HG02763 (cell line): ENCODE measurements around the gene OR2T5.
"Not testable (repeated sequence)": the region's sequence is repeated elsewhere in the genome, so short reads cannot be mapped to it uniquely, and the experiment has no call there.

Experiments
- ATAC-seq: cut with Tn5 transposase; IDR thresholded peaks from one replicate; pipeline ENCODE4 v1.9.1; 2021; ENCODE audit warnings: mild to moderate bottlenecking, moderate library complexity; ENCODE audit not compliant: unreplicated experiment

Gene OR2T5

DNA sequence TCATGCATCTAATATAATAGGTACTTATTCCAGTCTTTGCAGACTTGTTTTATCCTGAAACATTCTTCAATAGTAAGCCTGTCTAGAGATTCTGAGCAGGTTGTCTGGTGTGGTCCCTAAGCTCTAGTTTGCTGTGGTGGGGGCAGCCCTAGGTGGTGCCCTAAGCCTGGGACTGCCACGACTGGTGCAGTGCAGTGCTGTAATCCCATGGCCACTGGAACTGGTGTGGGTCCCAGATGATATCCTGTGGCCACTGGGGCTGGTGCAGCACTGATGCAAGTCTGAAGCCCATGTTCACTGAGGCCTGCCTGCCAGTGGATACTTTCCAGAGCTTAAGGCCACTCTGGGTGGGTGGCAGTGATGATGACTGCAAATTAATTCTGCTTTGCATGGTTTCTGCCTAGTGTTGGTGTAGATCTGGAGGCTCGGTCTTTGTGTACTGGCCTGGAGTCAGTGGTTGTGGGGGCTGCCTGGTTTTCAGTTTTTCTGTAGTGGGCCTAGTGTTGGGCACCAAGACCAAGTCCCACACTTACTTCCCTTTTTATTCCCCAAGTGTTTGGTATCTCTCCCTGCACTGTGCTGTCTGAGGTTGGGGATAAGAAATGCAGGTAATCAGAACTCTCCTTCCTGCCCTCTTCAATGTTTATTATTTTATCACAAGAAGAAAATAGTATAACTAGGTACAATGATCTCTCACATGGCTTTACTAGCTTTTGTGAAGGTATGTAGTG, 12.1 kb downstream of the OR2T5 start:
- ATAC-seq = not testable (repeated sequence)

- not testable (repeated sequence) for ATAC-seq
These were observed 19.4 kb downstream of the OR2T5 start, which contains the start of gene OR2G6 for GRCh38 chr1:248507773-248508172. TSS of gene OR2G6 (plus strand) at chr1:248508073. CDS start at chr1:248521647, 13,574 bp downstream.

DNA sequence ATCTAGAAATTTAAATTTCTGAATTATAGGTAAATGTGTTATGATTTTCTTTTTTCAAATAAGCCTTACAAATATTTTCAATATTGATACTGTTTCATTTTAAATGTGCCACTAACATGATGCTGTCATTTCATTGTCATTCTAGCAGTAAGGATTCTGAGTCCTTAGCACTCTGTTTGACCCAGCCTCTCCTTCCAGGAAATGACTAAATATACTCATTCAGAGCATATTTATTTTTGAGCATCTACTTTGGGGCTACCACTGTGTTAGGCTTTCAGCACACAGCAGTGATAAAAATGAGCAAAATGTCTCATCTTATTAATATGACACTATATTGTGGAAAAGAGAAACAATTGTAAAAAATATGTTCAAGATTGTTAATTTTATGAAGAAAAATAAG, 21.8 kb downstream of the OR2T5 start:
- ATAC-seq = not testable (repeated sequence)

- ATAC-seq = no peak
These were observed 33.5 kb downstream of the OR2T5 start for GRCh38 chr1:248521856-248522255.

GRCh38 chr1:248537449-248537848, 49.1 kb downstream of the OR2T5 start:
- not testable (repeated sequence) for ATAC-seq
